RWPE2 (cell line): ENCODE measurements around the gene RANBP1.

Experiments
- ATAC-seq: fragments of 200-7000 bp; cut with Tn5 transposase; 3 replicates; pipeline ENCODE4 v1.9.1; 2021; ENCODE audit warnings: low read depth
- DNase-seq: peaks from one replicate; pipeline ENCODE4 v3.0.0-alpha.2; 2020; ENCODE audit warnings: low spot score
- H3K27ac ChIP-seq: fragments of 450-650 bp; 2 replicates; pipeline ENCODE4 v1.5.1; 2017; ENCODE audit warnings: mild to moderate bottlenecking; ENCODE audit not compliant: poor library complexity, severe bottlenecking
- H3K27me3 ChIP-seq: fragments of 250-450 bp; sonication (Bioruptor Pico); 2 replicates; pipeline ENCODE4 v1.5.1; 2021; ENCODE audit warnings: mild to moderate bottlenecking, moderate library complexity; ENCODE audit not compliant: insufficient read depth, poor library complexity, severe bottlenecking
- H3K36me3 ChIP-seq: fragments of 250-450 bp; sonication (Bioruptor Pico); 2 replicates; pipeline ENCODE4 v1.5.1; 2020; ENCODE audit warnings: low read depth, mild to moderate bottlenecking, moderate library complexity
- H3K4me1 ChIP-seq: fragments of 250-450 bp; sonication (Bioruptor Pico); 2 replicates; pipeline ENCODE4 v1.5.1; 2021; ENCODE audit warnings: mild to moderate bottlenecking, moderate library complexity; ENCODE audit not compliant: insufficient read depth, poor library complexity, severe bottlenecking
- H3K4me3 ChIP-seq: fragments of 250-450 bp; sonication (Bioruptor Pico); 2 replicates; pipeline ENCODE4 v1.5.1; 2021; ENCODE audit warnings: mild to moderate bottlenecking, moderate library complexity; ENCODE audit not compliant: severe bottlenecking
- H3K9me3 ChIP-seq: fragments of 250-450 bp; sonication (Bioruptor Pico); 2 replicates; pipeline ENCODE4 v1.5.1; 2021; ENCODE audit warnings: mild to moderate bottlenecking, moderate library complexity; ENCODE audit not compliant: severe bottlenecking
- CTCF ChIP-seq: fragments of 450-650 bp; IDR thresholded peaks from one replicate; pipeline ENCODE4 v1.5.1; 2017; ENCODE audit warnings: mild to moderate bottlenecking, moderate library complexity; ENCODE audit not compliant: poor library complexity, severe bottlenecking

Gene RANBP1

DNA sequence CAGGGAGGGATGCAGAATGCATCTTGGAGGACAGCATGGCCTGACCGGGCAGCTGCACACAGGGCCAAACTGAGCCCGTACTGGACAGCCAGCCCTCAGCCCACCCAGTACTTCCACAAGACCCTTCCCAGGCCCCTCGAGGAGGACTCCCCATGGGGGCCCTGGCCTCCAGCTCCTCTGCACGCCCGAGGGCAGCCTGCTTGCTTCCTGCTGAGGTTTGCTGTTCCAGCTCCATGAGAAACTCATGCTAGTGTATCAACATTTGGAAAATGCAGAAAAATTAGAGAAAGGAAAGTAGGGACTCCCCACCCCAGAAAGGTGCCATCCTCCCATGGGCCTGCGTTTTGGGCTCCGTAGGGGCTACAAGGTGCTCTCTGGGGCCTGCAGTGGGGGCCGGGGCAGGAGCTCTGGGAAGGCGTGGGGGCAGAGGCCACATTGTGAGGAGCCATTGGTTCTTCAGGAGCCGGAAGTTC, 56.3 kb downstream of the RANBP1 start:
- no peaks in the 10 kb centered on the region for H3K27me3 ChIP-seq
- no peak overlapping the region for H3K4me3 ChIP-seq
- ATAC-seq, result no peak

GRCh38 chr22:20173246-20173645, 57.3 kb downstream of the RANBP1 start:
- peaks cover 1% of the 10 kb centered on the region for H3K9me3 ChIP-seq
- no peak overlapping the region for H3K27ac ChIP-seq
- H3K4me1 ChIP-seq, result no peaks in the 10 kb centered on the region
- no peaks in the 10 kb centered on the region for H3K27me3 ChIP-seq
- no peak overlapping the region for H3K4me3 ChIP-seq
- ATAC-seq, result no peak
- TF ChIP-seq CTCF, result no peak
- no peak for DNase-seq
- H3K36me3 ChIP-seq, result no peaks in the 10 kb centered on the region

More for the DNA sequence above, 56.3 kb downstream of the RANBP1 start:
- no peak overlapping the region for H3K27ac ChIP-seq
- TF ChIP-seq CTCF, result no peak
- DNase-seq, result no peak
- H3K4me1 ChIP-seq, result no peaks in the 10 kb centered on the region
- H3K36me3 ChIP-seq, result no peaks in the 10 kb centered on the region
- H3K9me3 ChIP-seq, result peaks cover 4% of the 10 kb centered on the region

GRCh38 chr22:20173772-20174171, 57.9 kb downstream of the RANBP1 start:
- ATAC-seq, result no peak
- H3K27ac ChIP-seq, result no peak overlapping the region
- H3K36me3 ChIP-seq, result no peaks in the 10 kb centered on the region
- H3K4me3 ChIP-seq, result no peak overlapping the region
- no peak for DNase-seq
- TF ChIP-seq CTCF, result no peak
- H3K27me3 ChIP-seq, result no peaks in the 10 kb centered on the region
- no peaks in the 10 kb centered on the region for H3K4me1 ChIP-seq
- peaks cover 1% of the 10 kb centered on the region for H3K9me3 ChIP-seq

GRCh38 chr22:20174785-20175596, 59.1 kb downstream of the RANBP1 start:
- Histone ChIP-seq H3K9me3 (peaks cover 1% of the 10 kb centered on the region), H3K36me3 (no peaks in the 10 kb centered on the region), H3K27me3 (no peaks in the 10 kb centered on the region), H3K27ac (no peak overlapping the region), H3K4me1 (no peaks in the 10 kb centered on the region), H3K4me3 (no peak overlapping the region)
- peak; percentile 41 for TF ChIP-seq CTCF
- DNase-seq (no peak), ATAC-seq (peak; percentile 63)

GRCh38 chr22:20175597-20175900, 59.6 kb downstream of the RANBP1 start:
- H3K9me3 ChIP-seq, result peaks cover 1% of the 10 kb centered on the region
- H3K27me3 ChIP-seq, result no peaks in the 10 kb centered on the region
- no peaks in the 10 kb centered on the region for H3K36me3 ChIP-seq
- TF ChIP-seq CTCF, result no peak
- DNase-seq, result no peak
- H3K4me3 ChIP-seq, result no peak overlapping the region
- no peak; the same call in 2 of the 3 replicates for ATAC-seq
- no peak overlapping the region for H3K27ac ChIP-seq
- no peaks in the 10 kb centered on the region for H3K4me1 ChIP-seq
